HS-27A (cell line): Measurements from ENCODE around the gene ACVR1.
"Not testable (repeated sequence)": the region's sequence is repeated elsewhere in the genome, so short reads cannot be mapped to it uniquely, and the experiment has no call there.

Experiments
- DNase-seq: peaks from one replicate; pipeline ENCODE4 v3.0.0-alpha.2; 2012; ENCODE audit warnings: low read depth, missing footprints

The ACVR1 gene

DNA sequence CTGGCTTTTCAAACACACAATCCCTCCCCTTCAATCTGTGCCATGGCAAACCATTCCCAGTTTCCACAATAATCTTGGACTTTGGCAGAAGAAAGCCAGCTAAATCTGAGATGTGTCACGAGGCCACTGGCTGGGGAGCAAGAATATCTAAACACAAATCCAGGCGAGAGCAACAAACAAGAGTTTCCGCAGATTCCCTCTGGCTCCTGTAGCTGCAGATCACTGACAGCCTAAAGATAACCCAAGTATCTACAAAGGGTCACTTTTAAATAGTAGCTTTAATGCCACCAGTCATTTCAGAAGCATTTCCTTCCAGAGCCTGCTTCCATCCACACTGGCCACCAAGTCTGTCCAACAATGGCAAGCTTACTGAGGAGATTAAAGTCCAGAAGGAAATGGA, 86.9 kb downstream of the ACVR1 start:
- no peak for DNase-seq

DNA sequence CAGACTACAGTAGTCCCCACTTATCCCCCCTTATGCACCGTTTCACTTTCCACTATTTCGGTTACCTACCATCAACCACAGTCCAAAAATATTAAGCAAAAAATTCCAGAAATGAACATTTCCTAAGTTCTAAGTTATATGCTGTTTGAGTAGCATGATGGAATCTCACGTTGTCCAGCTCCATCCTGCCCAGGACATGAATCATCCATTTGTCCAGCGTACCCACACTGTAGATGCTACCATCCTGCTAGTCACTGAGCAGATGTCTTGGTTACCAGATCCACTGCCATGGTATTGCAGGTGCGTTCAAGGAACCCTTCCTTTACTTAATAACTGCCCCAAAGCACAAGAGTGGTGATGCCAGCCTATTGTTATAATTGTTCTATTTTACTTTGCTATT, 87.9 kb downstream of the ACVR1 start:
- no peak for DNase-seq

DNA sequence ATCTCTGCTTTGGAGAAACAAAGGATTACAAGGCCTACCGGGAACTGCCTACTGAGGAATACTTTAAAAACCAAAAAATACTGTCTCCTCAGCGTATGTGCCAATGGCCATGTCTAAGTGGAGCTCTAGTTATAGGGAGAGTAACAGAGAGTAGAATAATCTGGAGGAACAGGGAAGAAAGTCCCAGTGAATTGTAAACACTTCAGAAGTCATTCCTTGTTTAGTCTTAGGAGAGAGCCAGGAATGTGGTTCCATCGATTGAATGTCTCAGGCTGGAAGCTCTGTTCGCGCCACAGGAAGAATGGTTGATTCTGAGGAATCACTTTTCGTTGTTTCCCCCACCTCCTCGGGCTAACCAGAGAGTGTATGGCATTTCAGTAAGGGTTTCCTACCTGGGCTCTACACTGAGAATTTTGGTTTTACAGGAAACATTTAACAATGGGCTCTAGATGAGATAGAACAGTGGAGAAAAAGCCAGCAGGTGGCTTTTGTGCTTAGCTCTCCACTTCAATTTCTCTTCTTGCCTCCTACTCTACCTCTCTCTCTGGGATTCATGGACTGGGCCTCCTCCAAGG, 88.7 kb downstream of the ACVR1 start:
- no peak for DNase-seq

DNA sequence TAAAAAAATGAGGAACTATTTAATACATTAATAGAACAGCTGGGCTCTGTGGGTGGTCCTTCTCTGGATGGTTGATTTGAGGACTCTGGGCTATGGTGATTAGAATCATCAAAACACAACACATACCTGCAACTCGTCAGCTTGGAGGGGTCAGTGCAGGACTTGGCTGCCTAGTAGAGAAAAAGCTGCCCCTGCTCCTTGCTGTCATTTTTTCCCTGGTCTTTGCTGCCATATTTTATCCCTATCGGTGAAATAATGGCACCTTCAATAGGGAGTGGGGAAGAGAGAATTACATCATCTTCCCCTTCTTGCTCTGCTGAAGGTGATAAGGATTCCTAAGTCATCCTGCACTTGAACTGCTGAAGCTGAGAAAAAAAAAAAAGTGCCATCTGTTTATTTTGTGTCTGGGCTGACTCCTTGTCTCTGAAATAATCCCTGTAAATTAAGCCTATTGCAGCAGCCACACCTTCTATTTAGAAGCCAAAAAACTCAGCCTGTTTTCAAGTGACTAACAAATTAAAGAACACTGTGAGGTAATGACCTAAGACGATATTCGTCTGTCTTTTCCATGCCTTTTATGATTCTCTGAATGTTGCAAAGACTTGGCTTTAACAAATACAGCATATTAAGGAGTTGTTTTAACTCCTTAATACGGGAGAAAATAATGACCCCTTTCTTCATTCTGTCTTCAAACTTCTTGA, 89.3 kb downstream of the ACVR1 start:
- no peak for DNase-seq

DNA sequence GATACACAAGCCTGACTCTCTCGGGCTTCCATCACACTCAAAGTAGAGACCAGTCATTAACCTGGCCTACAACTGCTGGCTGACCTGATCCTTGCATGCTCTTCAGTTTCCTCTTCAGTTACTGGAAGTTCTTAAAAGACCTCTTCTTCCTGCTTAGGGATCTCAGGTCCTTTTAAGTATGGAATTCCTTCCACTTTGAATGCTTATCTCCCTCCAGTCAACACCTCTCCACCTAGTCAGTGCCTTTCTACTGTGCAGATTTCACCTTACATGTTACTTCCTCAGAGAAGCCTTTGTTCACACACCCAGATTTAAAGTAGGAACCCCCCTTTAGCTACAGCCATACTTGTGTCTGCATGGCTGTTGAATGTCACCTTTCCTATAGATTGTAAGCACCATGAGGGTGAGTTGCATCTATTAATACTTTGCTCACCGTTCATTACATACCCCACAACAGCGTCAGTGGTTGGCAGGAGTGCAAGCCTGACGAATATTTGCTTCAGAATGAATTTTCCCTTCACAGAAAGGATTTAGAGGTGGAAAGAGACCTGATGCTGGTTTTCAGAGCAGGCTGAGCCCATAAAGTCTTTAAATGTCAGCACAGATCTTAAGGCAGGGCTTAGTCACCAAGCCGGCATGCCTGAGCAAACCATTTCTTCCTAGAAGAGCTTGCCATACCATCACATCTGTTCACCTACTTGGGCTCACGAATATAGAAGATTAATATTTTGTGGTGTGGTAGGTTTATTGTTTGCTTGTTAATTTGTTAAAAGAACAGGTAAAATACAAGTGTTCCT, 90.1 kb downstream of the ACVR1 start:
- no peak for DNase-seq

DNA sequence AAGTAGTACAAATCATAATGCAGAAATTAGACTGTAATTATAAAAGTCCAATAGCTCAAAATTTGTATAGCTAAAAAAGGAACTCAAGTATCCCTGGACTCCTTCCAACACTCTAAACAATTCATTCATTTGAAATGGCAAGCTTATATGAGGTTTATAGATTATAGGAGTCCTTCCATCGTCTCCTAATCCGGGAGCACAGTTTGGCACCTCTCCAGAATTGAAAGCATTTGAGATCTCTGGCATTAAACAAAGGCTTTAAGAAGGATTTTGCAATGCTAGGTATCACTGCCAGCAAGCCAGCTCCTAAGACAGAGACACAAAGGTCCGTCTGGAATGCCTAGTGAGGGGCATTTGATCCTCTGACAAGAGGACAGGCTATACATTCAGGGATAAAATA, 90.9 kb downstream of the ACVR1 start:
- DNase-seq = no peak

DNA sequence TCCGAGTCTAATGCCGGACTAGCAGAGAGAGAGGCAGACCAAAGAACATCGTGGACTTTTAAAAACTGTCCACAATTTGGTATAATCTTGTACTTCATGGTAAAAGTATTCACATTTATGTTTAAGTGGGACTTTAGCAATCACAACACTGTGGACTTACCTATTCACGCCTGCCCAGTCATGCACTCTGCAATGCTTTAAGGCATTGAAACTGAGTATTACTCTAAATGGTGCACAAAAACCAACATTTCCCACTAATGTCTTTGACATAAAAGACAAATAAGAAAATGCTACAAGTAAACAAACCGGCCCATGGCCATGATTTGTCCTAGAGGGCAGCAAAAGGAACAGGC, 91.3 kb downstream of the ACVR1 start:
- no peak for DNase-seq

DNA sequence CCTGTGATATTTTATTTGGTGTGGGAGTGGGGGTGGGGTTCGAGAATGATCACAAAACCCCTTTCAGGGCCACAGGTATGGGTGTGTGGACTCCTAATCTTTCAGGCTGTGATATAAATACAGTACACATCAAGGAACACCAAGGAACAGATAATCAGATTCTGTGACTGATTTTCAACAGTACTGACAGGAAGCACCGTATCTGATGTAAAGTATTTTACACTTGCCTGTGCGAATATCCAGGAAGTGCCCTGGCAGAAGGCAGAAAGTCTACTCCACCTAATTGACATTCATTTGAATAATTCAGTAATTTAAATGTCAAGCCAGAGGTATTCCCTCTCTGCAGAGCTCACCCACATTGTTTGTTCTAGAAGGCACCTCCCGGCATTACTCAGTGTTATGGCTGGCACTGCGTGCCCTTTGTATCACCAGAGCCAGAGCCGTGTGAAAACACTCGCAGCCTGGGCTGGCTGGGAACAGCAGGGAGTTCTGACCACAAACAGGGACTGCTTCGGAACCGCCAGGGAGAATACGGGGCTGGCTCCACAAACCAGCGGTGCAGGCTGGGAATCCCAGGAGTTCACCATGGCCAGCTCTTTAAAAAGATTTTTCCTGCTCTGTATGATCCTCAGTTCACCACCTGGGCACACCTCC, 91.8 kb downstream of the ACVR1 start:
- no peak for DNase-seq

DNA sequence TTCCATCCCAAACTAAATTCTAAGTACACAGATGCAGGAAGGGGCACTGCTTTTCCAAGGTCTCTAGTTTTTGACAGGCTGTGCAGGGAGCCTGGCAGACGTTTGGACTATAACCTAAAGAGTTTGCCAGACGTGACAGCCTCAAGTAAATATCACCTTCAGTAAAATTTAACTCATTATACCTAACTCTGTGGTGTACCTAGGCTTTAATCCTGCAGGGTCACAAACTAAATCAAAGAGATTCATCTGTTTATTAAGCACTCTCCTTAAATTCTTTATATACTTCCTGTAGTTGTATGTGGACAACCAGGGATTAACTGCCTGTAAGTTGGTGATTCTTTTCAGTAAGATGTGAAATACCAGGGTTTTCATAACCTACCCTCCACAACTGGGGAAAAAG, 92.9 kb downstream of the ACVR1 start:
- no peak for DNase-seq

DNA sequence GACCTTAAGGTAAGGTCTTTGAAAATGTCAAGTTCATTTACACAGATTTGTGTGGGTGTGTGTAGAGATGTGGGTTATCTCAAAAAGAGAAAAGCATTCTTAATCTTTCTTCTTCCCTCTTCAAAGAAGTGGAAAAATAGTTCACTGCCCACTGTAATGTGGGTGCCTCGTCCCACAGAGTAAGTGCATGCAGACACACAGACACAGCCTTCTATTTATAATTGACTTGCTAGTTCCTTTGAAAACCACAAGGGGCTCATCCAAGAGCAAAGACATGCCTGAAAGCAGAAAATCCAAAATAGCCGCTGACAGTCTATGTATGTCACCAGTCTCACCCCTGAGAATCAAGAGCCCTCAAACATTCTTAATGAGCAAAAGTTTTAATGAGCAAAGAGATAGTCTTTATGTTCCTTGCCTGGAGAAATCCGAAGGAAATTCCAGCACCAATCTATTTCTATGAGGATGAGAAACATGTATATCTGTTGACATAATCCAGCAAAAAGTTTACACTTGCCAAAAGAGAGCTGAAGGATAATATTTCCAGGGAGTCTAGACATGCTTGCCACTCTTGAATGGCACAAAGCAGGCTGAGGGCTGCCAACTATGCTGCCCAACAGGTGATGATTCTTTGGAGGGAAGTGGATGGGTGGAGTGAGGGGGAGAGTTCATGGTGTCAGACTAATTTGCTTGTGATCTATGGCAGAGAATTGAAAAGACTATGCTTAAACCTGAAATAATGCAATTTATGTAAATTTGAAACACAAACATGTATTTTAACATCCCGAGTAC, 93.9 kb downstream of the ACVR1 start:
- DNase-seq = no peak

DNA sequence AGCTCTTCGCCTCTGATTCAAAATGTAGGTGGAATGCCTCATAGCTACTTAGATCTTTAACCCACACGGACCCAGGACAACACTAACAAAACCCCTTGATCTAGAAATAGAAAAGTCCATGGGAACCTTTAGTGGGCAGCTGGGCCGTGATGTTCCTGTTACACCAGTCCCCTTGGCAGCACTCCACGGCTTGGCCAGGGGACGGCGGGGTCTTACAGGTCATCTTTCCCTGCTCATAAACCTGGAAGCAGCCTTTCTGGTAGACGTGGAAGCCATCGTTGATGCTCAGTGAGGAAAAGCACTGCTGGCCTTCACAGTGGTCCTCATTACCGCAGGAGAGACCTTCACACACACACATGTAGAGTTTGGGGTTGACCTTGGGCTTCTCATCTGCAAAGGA, 95.9 kb downstream of the ACVR1 start:
- no peak for DNase-seq

DNA sequence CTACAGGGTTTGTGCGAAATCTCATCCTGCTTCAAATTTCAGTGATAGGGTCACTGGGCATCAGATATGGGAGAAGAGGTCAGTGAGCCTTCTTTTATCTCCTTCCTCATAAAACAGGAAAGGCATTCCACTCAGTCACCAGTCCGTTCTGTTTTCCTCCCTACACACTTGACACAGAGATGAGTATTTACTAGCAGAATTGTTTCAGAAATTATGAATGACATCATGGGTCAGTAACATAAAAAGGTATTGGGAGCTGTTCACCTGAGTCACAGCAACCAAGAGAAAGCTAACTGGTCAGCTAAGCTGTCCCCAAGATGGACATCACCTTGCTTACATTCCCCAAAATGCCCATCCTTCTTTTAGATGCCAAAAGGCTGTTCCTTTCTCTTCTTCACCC, 96.3 kb downstream of the ACVR1 start:
- no peak for DNase-seq

DNA sequence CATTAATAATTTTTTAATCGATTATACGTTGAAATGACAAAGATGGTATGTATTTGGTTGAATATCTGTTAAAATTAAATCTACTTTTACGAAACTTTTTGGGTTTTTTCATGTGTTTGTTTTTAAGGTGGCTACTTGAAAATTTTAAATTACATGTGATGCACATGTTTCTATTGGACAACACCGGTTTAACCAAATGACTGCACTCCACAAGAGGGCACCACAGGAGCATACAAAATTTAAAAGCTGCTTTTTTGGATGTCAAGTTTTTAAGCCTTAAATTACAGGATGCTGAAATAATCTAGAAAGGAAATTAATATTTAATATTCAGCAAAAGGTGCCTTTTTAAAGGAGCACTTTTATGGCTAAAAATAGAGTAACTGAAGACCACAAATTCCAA, 98.7 kb downstream of the ACVR1 start:
- no peak for DNase-seq

DNA sequence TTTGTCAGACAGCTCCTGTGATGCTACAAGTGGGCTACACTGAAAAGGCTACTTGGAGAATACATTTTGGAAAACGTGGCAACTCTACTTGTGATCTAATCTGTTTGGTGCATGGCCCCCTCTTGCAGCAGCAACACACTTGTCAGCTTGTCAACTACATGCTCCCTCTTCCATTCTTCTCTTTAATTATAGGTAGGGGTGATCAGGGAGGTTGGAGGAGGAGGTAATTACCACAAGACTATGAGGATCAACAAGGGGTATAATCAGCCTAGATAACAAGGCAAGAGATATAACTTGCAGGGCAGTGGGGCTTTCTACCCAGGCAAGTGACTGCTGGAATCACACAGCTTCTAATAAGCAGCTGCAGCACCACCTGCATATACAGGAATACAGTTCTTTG, 104.9 kb downstream of the ACVR1 start:
- no peak for DNase-seq

DNA sequence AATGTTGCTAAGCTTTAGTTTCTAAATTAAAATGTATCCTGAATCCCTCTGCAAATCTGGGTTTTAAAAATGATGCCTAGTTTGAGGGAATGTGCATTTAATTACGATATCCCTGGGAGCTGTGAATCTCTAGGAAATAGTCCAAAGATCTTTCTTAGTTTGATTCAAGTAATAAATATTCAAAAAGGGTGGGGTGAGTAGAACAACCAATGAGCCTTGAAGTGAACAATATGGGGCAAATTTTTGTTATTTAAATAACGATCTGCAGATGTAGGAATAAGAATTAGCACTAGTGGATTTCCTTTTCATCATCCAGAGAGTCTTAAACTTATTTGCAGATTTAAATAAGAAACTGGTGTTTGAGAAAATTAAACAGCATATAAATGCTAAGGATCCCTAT, 106.3 kb downstream of the ACVR1 start:
- no peak for DNase-seq

DNA sequence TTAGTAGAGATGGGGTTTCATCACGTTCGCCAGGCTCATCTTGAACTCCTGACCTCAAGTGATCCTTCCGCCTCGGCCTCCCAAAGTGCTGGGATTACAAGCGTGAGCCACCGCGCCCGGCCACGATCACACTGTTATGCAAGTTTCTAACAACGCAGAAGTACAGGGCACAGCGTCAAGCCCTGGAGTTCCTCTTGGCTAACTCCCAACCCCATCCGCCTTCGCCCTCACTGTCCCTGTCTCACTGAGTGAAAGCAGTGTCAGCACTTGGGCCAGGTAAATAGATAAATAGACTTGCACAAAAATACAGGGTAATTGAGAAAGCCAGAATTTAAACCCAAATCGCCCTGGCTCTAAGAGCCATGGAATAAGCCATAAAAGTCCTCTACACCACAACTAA, 111.7 kb downstream of the ACVR1 start:
- no peak for DNase-seq

DNA sequence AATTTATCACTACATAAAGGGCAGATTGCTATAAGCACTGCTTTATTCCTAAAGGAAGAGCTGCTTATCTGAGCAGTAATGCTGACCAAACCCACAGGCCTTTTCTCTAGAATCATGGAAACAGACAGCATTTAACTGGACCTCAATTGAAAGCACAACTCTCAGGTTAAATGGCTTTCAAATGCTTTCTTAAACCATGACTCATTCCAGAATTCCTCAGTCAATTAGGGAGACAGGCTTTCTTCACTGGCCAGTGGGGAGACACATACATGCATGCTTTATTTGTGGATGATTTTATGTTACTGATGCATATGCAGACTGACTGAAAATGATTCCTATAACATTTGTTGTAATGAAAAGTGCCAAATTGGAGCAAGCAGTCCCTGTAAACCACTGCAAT, 114.6 kb downstream of the ACVR1 start:
- no peak for DNase-seq

DNA sequence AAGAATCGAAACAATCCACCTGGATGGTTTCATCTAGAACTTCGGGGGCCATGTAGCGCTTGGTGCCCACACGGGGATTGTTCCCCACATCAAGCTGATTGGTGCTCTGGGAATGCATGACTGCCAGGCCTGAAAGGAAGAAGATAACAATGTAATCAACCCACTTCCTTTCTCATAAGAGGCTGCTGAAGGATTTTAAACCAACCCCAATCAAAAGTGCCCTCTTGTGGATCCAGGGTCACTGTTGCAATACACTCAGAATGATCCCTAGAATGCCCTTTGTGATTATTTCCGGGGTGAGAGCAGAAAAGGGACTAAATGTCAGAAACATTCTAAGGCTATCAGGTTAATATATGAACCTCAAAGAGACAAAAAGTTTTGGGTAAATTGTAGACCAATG, 115.2 kb downstream of the ACVR1 start:
- DNase-seq = no peak

DNA sequence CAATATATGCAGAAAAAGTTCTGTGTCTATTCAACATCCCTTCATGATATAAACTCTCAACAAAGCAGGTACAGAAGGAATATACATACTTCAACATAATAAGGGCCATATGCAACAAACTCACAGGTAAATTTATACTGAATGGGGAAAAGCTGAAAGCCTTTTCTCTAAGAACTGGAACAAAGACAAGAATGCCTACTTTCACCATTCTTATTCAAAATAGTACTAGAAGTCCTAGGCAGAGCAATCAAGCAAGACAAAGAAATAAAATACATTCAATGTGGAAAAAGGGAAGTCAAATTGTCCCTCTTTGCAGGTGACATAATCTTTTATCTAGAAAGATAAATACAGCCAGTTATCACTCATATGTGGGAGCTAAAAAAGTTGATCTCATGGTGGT, 116.3 kb downstream of the ACVR1 start:
- no peak for DNase-seq

DNA sequence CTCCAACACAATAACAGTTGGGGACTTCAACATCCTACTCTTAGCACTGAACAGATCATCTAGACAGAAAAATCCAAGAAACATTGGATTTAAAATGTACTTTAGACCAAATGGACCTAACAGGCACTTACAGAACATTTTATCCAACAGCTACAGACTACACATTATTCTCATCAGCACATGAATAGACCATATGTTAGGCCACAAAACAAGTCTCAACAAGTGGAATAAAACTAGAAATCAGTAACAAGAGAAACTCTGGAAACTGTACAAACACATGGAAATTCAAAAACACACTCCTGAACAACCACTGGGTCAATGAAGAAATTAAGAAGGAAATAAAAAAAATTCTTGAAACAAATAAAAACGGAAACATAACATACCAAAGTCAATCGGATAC, 117.5 kb downstream of the ACVR1 start:
- DNase-seq = no peak

DNA sequence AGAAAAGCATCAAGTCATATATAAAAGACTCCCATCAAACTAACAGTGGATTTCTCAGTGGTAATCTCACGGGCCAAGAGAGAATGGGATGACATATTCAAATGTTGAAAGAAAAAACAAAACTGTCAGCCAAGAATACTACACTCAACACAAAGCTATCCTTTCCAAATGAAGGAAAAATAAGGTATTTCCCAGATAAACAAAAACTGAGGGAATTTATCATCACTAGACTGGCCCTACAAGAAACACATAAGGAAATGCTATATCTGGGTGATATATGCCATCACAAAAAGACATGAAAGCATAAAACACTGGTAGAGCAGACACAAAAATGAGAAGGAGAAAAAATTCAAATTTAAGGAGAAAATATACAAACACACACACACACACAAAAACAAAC, 118.6 kb downstream of the ACVR1 start:
- no peak for DNase-seq

DNA sequence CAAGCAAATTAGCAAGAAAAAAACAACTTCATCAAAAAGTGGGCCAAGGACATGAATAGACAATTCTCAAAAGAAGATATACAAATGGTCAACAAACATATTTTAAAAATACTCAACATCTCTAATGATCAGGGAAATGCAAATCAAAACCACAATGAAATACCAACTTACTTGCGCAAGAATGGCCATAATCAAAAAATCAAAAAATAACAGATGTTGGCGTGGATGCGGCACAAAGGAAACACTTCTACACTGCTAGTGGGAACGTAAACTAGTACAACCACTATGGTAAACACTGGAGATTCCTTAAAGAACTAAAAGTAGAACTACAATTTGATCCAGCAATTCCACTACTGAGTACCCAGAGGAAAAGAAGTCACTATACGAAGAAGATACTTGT, 119.7 kb downstream of the ACVR1 start:
- not testable (repeated sequence) for DNase-seq
